ENCODE results near the gene HACD1.

HACD1 gene, protein sequence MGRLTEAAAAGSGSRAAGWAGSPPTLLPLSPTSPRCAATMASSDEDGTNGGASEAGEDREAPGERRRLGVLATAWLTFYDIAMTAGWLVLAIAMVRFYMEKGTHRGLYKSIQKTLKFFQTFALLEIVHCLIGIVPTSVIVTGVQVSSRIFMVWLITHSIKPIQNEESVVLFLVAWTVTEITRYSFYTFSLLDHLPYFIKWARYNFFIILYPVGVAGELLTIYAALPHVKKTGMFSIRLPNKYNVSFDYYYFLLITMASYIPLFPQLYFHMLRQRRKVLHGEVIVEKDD

DNA sequence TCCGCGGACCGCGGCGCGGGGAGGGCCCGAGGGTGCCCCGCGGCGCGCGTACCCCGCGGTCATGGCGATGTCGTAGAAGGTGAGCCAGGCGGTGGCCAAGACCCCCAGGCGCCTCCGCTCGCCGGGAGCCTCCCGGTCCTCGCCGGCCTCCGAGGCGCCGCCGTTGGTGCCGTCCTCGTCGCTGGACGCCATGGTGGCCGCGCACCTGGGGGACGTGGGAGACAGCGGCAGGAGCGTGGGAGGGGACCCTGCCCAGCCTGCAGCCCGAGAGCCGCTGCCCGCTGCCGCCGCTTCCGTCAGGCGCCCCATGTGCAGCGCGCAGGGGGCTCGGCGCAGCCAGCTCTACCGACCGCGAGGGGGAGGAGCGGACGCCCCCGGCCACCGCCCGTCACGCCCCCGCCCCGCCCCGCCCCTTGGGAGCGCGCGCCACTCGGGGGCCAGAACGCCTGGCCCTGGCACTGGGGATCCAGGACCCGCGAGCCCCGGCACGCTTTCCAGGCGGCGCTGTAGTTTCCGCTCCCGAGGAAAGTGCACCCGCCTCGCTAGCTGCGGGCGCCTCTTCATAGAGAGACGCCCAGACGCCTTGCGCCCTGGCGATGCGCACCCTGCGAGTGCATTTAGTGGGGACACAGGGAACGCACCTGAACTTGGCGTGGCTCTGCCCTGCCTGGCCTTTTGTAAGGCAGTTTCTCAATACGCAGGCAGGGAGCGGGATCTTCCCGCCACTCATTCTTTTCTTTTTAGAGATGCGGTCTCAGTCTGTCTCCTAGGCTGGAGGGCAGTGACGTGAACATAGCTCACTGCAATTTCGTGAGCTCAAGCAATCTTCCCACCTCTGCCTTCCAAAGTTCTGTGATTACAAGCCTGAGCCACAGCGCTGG is at the start of gene HACD1:
HACD1 (minus strand) TSS at position 344 of the 881 bp plus-strand sequence; CDS start at position 309, 35 bp downstream.
- DNase-seq, result peak; percentile 38

DNA sequence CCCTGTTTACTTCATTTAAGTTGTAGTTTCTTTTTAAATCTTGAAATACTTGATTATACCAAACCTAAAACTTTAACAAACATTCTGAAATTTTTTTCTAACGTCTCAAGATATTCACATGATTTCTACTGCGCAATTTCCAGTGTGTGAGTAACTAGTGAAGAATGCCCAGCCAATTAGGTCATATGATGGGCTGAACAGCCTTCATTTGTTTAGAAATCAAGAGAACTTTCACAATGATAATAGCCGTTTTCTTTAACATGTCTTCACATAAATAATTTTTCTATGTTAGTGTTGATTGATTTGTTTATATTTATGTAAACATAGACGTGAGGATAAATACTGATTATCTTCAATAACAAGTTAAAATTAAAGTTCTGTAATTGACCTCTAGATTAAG is 48.6 kb upstream of the HACD1 start:
- no peak for DNase-seq

DNA sequence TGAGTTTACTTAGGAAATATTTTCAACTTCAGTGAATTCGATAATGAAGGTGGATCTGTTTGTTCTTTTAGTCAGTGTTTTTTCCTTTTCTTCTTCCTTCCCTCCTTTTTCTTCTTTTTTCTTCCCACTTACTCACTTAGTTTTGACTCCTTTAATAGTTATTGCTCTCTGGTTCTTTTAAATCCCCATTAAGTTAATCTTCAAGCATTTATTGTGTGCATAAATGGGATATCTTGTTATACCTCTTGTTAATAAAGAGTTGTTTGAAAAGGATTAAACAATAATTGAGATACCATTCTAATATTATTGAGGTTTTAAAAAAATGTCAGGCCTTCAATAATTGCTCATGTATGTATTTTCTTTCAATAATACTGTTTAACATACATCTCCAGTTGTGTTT is 46.3 kb upstream of the HACD1 start:
- DNase-seq, result no peak

DNA sequence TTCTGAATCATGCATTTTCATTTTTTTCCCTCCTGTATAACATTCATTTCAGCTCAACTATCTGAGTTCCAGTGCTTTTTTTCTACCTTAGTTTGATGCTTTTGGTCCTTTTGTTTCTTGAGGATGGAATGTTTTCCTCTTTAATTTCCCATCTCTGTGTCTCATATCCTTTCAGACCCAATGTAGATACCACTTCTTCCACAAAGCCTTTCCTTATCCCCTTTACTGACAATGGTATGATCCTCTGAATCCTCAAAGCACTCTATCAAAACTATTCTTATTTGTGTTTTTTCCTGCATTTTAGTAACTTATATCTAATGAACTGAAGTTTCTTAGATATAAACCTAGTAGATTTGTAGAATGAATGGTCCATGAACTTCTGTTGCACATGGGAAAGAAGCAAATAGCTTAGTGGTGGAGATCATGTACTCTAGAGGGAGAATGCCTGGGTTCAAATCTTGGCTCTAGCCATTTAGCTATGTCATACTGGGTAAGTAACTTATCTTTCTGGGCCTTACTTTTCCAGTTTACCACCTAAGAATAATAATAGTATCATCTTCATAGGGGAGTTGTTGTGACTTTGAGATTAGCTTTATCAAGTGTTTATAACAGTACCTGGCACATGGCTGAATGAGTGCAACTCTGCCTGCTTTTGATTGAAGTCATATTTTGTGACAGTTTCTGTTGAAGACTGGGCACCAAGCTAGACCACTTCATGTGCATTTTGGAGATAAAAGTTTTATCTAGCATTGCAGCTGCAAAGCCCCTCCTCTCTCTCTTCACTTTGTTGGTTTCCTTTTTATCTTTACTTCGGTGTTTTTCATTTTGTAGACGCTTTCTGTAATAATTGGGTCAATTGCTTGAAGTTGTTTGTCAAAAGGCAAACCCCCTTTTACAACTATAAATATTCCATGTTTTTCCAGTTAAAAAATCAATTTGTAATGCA is 45.3 kb upstream of the HACD1 start:
- no peak for DNase-seq

DNA sequence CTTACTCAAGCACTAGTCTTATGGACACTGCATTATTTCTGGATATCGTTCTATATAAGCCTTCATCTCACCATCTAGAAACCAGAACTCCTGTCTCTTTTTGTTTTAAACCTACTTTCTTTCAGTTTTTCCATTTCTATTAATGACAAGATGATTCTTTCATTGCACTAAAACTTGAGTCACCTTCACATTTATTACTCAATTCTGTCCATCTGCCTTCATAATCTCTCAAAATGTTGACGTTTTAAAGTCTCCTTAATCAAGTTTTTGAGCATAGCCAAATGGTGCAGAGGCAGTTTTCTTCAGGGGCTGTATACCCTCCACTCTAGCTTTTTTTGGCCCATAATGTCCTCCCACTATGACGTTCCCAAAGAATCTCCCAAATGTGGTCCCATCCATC is 44.3 kb upstream of the HACD1 start:
- no peak for DNase-seq

DNA sequence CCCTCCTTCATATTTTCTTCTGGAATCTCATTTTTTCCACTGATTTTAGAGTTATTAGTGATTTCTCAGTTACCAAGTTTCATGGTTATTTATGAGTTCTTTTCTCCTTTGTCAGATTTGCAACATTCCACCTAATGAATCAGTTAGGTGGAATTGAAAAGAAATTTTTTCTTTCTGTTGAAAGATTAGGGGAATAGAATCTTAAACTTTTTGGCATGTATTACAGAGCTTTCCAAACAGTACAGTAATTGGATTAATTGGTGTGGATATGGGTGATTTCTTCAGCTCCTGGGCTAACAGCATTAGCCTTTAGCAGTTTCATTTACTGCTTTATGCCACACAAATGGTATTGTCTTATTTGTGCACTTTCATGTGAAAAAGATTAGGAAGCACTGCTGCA is 43.7 kb upstream of the HACD1 start:
- no peak for DNase-seq

DNA sequence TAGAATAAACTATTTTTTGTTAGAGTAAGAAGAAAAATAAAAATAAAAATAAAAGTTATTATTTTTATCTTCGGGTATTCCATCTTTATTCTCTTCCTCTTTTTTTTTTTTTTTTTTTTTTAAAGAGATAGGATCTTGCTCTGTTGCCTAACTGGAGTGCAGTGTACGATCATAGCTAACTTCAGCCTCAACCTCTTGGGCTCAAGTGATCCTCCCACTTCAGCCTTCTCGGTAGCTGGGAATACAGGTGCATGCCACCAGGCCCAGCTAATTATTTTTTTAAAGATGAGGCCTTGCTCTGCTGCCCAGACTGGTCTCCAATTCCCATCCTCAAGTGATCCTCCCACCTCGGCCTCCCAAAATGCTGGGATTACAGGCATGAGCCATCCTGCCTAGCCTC is 42.2 kb upstream of the HACD1 start:
- DNase-seq, result no peak

DNA sequence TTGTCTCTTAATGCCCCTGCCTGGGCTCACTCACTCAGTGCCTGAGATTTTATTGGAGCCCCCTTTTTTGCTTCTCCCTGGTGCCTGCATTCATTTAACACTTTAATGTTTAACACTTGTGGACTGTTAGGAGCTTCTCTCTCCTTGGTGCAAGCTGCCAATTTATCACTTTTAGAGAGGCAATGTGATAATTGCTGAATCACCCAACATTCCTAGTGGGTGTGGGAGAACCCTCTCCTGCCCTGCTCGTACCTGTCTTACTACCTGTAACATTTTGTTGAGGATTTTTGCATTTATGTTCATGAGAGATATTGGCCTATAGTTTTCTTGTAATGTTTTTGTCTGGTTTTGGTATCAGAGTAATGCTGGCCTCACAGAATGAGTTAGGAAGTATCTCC is 39.9 kb upstream of the HACD1 start:
- DNase-seq, result no peak

DNA sequence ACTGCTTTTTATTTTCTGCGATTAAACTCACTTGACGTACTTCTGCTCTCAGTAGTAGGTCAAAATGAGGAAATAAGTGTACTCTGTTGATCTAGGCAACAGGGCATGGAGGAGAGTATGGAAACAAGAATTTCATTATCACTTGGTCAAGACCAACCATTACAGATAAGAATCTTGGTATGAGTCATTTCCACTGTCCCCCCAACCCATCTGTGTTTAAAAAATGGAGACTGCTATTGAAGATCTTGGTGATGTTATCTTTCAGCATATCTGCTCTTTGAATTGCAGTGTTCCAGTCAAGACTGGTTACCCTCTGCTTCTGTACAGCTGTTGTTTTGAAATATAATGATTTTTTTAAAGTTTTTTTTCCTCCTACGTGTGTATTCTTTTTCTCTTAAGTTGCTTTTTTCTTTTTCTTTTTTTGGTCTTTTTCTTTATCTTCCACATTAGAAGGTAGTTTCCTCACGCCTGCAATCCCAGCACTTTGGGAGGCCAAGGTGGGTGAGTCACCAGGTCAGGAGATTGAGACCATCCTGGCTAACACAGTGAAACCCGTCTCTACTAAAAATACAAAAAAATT is 38.5 kb upstream of the HACD1 start:
- DNase-seq, result no peak

DNA sequence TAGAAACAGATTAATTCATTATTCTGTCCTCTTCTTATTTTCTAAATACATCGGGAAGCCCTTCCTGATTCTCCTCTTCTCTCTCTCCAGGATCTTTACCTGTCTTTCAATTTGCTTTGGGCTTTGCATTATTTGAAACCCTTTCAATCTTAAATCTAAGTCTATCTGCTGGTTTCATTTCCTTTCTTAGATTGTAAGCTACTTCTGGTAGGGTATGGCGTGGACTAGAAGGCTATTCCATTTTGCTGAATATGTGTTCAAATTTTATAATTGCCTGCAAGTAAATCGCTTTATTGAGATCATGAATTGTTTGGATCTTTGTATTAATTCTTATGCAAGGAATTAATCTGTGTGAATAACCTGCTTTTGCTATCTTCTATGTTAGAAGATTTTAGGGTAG is 37.8 kb upstream of the HACD1 start:
- no peak for DNase-seq

DNA sequence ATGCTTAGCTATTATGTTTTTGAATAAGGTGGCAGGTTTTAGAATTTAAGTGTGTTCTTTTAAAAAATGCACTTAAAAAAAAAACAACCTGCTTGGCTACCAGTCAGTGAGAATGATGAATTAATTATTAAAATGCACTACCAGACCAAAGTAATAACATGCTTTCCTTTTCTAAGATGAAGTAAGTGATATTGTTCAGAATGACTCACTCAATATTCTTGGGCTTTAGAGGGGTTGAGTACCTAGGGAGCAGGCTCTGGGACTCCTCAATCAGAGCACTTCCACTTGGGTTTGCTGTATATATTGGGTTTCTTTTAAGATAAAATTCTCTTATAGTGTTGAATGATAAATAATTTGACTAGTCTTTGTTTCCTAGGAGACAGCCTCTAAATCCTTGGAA is 35.4 kb upstream of the HACD1 start:
- no peak for DNase-seq

DNA sequence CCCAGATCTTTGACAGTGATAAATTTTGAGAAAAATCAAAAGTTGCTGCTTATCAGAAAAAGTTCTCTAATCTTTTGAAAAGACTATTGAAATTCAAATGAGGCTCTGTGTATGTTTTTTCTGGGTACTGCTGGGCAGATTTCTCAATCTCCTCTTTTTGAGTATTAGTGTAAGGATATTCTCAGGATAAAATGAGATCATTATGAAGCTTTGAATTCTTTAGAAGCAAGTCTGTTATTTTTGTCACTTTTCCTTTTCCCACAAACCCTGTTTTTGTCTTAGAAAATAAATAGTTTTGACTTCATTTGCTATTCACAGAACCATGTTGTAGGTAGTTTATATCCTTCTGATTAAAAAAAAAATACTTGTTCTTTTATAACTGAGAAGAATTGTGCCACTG is 34.7 kb upstream of the HACD1 start:
- DNase-seq, result no peak

DNA sequence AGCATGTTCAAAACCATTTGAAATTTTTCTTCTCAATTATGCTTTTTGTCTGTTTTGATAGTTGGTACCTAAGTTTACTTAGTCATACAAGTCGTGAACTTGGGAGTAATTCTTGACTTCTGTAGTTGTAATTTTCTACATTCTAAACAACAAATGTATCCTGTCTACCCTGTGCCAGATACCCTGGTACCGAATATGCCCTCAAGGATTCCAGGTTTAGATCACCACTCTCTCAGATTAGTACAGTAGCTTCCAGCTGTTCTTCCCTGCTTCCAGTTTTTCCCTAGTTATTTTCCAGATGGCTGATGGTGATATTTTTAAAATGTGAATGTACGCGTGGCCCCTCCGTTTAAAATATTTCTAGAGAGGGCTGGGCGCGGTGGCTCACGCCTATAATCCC is 33.2 kb upstream of the HACD1 start:
- no peak for DNase-seq

DNA sequence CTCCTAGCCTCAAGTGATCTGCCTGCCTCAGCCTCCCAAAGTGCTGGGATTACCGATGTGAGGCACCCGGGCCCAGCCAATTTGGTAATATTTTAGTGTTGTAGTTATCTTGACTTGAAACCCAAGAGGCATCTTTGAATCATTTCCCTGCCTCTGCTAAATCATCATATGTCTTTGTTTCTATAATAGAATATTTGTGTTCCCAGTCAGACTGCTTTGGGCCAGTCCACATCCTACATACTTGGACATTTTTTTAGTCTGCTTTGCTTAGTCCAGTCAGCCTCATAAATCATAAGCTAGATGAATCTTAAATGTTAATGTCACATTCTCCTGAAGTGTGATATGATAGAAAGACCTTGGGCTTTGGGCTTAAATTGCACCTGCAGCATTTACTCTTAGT is 32.7 kb upstream of the HACD1 start:
- no peak for DNase-seq

DNA sequence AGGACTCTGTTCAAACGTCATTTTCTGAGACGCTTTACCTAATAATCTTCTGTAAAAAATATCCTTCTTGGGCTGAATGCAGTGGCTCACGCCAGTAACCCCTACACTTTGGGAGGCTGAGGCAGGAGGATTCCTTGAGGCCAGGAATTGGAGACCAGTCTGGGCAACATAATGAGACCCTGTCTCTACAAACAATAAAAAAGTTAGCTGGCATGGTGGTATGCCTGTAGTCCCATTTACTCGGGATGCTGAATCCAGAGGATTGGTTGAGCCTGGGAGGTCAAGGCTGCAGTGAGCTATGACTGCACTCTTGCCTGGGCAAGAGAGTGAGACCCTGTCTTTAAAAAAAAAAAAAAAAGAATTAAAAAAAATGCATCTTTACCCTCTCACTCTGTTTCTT is 31.9 kb upstream of the HACD1 start:
- DNase-seq, result no peak

DNA sequence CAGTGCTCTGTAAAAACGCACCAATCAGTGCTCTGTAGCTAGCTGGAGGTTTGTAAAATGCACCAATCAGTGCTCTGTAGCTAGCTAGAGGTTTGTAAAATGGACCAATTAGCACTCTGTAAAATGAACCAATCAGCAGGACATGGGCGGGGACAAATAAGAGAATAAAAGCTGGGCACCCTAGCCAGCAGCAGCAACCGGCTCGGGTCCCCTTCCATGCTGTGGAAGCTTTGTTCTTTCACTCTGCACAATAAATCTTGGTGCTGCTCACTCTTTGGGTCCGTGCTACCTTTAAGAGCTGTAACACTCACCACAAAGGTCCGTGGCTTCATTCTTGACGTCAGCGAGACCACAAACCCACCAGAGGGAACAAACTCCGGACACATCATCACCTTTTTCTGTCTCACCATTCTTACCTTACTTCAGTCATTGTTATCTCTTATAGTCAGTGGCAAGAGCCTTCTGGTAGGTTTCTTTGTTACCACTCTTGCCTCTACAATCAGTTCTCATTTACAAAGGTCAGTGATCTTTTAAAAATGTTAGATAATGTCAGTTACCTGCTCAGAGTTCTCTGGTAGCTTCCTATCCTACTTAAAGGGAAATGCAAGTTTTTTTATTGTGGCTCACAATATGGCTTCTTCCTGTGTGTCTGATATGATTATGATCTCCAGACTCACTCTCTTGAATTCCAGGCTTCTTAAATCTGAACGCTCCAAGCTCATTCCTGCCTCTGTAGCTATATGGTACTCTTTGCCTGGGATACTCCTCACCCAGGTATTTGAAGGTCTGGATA is 31.3 kb upstream of the HACD1 start:
- peak; percentile 64 for DNase-seq

DNA sequence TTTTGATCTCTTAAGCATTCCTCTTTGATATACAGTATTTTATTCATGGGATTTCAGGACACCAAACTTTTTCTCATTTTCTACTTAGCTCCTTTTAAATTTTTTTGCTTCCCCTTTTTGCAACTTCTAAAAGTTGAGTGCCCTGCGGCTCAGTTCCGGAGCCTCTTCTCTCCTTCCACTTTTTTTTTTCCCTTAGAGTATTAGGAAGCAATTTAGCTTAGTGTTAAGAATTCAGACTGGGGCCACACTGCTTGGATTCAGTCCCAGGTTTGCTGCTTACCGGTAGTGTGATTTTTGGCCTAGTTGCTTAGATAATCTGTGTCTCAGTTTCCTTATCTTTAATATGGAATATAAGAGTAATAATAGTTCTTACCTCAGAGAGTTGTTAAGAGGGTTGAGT is 30.2 kb upstream of the HACD1 start:
- no peak for DNase-seq

DNA sequence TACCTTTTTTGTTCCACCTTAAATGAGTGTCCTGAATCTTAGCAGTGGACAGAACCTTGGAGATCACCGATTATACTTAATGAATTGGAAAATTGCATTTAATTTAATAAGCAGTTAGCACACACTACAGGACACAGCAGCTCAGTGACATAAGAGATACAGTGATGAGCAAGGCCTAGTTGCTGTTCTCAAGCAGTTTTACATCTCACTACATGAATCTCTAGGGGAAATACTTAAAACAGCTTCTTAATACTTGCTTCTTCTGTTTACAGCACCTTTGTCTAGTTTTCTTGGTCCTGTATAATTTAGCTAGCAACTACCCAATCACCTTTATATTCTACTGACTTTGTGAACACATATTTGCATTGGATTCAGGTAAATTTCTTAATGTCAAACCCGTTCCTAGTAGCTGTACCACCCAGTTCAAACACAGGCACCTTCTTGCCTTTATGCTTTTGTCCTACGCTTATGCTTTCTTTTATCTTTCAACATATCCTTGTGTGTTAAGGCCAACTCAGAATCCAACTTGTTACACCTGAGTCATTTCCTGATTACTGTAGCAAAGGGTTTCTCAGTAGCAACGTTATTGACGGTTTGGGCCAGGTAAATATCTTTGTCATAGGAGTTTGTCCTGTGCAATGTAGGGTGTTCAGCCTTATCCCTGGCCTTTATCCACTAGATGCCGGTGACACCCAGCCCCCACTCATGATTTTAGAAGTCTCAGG is 28.6 kb upstream of the HACD1 start:
- no peak for DNase-seq

DNA sequence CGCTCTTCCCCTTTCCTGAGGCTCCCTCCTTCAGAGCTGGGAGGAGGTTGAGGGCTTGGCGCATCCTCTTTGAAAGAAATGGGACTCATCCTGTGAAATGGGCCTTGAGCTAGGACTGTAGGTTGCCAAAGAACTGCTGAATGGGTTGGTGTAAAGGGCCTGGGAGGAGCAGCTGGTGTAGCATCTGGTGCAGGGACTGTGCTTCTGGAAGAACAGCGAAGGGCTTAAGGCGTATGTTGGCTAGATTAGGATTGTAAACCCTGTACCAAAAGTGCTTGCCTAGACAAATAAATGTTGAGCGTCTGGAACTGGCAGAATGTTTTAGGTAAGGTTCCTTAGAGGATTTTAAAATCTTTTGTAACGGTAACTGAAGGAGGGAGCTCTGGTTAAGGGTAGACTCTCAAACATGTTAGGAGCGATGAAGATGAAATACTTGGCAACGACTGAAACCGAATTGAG is 27.3 kb upstream of the HACD1 start:
- no peak for DNase-seq

DNA sequence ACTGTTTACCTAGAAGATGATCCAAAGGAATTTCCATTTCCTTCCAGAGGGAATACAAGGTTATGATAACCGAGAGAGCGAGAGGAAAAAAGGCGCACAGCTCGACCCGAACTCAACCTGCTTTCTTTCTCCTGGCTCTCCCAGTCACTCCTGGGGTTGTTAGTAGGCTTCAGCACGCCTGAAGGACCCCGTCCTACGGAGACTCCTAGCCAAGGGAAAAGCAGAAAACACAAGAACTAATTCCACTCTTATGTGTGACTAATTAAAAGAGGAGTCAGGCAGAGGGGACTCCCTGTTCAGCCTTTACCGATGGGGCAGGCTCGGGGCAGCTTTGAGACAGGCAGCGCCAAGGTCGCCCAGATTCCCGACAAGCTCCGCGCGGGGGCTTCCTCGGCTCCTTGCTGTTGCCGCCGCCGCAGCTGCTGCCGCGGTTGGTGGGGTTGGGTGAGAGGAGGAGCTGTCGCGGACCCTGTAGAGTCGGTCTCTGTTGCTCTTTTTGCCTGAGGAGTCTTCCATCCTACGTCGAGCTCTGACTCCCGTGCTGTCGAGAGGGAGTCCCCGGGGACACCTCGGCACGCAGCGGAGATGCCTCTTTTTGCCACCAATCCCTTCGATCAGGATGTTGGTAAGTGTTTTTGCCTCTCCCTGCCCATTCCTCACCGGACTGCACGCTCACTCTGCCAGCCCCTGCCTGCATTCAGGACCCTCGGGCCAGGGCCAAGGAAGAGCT is 26.7 kb upstream of the HACD1 start, which contains the start of gene STAM:
STAM (plus strand) TSS at position 397 of the 730 bp plus-strand sequence; CDS start at position 586, 189 bp downstream.
- DNase-seq, result peak; percentile 93

Data from stimulated activated CD4-positive, alpha-beta T cell treated with anti-CD3 and anti-CD28 coated beads, Interleukin-1b, Interleukin-23, amount 100 ng/mL, for 48 hours (primary cell).